DMS79 (cell line): ENCODE data around the gene IL26.

ENCODE experiments used
- DNase-seq: peaks from one replicate; lab custom pipeline; 2025; lab: John Stamatoyannopoulos, UW

The IL26 gene, protein sequence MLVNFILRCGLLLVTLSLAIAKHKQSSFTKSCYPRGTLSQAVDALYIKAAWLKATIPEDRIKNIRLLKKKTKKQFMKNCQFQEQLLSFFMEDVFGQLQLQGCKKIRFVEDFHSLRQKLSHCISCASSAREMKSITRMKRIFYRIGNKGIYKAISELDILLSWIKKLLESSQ

DNA sequence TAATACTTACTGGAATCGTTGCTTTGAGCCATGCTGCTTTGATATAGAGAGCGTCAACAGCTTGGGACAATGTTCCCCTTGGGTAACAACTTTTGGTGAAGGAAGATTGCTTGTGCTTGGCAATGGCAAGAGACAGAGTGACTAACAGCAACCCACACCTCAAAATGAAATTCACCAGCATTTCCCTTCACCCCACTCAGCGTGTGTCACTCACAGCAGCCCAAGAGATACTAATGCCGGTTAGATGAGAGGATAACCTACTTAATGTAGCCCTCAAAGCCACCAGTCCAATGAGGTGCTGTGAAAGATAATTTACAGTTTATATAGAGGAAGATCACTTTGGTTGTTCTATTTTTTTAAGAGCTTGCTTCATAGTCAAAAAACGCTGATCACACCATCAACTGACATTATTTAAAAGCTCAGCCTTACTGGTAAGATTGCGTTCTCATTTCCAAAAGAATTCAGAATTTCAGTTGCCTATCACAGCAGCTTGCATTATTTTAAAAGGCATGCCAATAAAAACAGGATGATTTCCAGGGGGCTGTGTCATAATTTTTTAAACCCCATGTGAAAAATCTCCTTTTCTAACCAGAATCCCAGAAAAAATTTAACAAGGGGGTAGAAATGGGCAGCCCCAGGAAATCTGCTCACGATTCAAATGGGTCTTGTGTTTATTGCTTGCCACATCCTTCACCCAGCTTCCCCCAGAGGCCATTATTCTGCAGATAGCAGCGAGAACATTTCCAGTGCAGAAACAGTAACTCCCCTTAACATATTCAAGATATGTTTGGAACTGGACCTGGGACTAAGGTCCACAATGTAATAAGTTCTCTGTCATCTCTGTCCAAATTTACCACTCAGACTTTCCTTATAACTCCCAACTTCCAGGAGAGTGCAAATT lies at the start of gene IL26:
IL26 (minus strand) TSS at position 235 of the 901 bp plus-strand sequence; CDS start at position 181, 54 bp downstream.
- no peak for DNase-seq

DNA sequence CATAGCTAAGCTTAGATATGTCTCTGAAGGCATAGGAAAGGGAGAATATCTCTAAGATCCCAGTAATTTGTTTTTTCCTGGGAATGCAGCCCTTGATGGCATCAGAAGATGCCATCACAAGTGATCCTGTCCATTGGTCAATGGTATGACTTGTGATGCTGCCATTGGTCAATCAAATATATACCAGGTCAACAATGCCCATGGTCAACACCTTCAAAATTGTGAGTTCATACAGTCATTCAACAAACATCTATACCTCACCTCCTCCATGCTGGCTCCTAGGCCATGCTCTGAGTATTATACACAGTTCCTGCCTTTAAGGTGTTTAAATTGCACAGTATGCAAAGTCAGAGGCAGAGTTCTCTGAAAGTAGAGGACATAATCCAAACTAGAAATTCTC lies 47.1 kb upstream of the IL26 start:
- no peak for DNase-seq

DNA sequence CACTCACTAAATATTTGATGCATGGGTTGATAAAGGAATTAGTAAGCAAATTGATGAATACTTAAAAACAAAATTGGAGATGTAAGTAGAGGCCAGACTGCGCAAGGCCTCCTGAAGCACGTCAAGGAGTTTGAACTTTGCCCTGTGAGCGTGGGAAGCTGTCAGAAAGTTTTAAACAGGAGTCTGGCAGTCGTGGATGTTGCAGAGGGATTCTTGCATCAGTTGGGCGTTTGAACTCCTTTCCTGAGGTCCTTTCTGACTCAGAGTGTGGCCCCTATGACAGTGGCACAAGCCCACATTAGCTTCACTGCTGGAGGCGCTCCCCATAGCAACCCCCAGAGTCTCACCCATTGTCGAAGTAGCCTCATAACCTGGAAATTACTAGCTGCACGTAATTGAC lies 45.7 kb upstream of the IL26 start:
- no peak for DNase-seq

DNA sequence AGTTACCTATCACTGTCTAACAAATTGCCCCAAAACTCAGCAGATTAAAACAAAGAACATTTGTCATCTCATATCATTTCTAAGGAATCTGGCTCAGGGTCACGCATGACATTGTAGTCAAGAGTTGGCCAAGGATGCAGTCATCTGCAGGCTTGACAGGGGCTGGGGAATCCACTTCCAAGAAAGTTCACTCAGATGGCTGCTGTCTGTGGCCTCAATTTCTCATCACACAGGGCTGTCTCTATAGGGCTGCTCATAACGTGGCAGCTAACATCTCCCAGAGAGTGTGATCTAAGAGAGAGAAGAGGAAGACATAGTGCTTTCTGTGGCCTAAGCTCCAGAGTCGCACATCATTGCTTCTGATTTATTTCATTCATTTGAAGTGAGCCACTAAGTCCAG lies 44.7 kb upstream of the IL26 start:
- no peak for DNase-seq

DNA sequence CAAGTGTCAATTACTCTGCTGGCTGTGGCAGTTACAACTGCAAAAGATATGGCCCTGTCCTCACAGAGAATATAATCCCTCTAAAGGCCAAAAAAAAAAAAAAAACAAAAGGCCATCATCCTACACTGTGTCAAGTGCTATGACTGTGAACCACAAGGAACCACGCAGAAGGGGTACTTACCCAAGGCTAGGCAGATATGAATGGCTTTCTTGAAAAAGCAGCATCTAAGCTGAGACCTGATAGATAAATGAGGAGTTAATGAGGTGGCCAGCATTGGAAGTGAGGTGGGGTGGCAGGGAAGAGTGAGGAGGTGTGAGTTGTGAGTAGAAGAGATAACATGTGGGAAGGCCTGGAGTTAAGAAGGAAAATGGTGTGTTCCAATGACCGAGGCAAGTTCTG lies 44.2 kb upstream of the IL26 start:
- no peak for DNase-seq

DNA sequence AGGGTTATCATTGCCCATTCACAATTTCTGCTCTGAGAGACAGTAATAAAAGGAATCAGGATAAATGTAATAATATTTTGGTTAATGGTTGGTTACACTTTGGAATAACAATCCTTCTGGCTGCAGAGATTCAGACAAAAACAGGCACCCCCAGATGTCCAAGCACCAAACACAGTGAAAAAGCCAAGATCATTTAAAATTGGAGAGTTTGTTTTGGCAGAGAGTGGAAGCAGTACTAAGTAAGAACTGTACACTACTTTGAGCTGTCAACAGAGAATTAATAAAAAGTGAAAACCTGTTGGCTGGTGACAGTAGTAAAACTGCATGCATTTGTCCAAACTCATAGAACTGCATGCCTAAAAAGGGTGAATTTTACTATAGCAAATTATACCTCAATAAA lies 43.4 kb upstream of the IL26 start:
- no peak for DNase-seq

DNA sequence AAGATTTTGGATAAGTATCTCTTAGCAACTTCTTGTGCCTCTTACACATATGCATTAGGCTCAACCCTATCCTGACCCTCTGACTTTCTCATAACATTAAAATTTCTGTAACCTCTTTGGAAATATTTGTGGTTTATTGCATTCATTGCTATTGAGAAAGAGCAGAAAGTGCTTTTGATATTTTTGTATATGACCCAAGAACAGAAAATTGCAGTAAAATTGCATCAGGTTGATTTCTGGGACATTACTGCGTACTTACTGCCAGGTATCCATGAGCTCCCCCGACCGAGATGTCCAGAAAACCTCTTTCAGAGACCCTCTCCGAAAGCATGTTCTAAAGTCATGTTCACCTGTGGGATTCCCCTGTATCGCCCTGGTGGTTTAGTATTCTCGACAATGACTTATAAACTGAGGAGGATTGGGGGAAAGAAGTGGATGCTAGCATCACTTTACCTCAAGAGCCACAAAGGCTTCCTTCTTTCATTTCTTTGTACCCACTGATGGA lies 42.3 kb upstream of the IL26 start:
- no peak for DNase-seq

DNA sequence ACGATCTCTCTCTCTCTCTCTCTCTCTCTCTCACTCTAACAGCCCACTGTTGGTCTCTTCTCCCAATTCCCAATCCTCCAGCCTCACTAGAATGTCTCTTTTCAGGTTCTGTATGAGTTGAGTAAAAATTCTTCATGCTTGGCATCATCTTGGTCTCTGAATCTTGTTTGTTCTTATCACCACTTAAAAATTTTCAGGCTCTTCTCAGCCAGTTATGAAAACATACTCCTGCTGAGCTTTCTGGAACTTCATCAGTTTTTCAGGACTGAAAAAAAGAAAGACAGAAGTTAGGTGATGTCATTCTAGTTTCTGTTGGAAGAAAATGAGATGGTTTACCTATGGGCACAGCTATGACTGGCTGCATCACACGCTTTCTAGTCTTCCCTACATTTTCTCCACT lies 39.2 kb upstream of the IL26 start:
- no peak for DNase-seq

DNA sequence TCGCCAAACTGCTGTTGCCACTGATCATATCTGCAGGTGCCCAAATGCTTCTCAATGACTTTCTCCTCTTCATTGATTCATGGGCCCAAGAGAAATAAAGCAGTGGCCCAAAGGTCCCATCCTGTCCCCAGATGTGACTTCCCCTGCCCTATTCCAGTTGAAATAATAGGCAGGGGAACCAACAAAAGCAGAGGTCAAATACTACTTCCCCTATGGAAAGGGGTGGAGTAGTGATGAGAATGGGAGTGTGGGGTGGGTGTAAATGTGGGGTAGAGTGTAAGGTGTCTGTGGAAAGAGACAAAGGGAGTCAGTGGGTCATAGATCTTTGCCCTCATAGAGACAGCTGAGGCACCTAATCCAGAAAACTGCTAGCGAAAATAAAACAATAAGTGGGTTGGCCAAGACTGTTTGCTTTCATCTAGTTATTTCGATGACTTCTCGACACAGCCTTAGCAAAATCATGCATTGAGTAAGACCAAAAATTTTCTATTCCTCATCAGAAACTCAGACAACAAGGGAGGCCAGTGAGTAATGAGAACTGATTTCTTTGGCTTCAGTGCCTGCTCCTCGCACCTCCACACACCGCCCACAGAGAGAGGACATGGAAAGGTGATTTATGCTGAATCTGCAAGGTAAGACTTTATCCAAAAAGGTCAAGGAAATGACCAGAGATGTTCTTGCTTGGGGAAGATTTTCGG lies 38.7 kb upstream of the IL26 start:
- no peak for DNase-seq

DNA sequence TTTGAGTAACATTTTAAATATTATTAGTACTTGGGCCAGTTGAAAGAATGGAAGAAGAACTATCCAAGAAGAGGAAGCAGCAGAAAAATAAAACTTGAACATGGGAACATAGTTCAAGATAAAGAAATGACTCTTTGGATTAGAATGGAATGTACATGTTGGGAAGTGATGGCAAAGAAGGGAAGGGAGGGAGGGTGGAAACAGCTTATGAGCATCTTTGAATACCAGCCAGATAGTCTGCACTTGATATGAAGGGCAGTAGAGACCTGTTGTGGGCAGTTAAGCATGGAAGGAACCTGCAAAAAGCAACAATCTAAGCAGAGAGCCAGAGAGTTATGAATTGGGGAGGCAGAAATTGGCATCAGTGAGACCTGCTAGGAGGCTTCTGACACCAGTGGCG lies 37.8 kb upstream of the IL26 start:
- DNase-seq, result no peak

DNA sequence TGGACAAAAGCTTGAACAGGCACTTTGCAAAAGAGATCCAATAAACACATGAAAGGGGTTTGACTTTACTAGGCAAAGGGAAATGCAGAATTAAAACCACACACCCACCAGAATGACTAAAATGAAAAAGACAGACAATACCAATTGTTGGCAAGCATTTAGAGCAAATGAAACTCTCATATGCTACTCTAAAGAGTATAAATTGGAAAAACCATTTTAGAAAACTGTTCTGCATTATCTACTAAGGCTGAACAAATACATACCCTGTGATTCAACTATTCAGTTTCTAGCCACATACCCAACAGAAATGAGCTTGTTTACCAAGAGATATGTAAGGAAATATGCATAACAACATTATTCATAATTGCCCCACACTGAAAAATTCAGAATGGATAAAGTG lies 36.3 kb upstream of the IL26 start:
- DNase-seq, result no peak

DNA sequence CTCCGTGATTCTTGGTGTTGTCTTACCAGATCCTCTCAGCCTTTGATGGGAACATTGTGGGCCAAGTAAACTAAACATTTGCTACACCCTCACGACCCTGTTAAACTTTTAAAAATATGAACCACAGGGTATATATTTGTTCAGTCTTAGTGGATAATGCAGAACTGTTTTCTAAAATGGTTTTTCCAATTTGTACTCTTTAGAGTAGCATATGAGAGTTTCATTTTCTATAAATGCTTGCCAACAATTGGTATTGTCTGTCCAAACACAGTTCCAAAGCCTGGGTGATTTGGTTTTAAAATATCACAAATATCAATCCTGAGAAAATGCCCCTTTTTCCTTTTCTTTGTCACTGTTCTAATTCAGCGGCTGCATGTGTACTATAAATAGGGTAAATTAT lies 34.5 kb upstream of the IL26 start:
- DNase-seq, result no peak

DNA sequence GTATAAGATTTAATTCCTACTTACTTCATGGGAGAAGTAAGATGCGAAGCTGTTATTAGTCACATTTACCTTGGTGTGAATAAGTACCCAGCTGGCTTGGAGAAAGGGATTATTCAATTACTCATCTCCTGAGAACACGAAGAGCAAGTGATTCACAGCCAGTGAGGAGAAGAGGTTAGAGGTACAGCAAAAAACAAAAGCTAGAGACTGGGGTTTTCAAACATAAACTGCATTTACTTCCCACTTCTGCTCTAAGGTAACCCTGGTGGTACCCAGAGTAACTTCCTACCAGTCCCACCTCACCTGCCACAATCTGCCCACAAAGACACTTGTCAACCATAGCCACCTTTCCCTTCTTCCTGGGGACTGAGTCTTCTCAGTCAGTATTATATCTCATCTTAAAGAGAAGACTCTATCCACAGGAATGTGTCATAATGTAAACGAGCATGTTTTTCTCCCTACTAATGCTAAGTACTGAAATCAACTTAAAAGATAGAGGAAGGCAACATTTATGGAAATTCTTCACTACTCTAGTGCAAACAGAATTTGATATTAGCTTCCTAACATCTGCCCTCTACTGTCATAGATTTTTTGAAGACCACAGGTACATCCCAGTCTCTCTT lies 33.8 kb upstream of the IL26 start:
- DNase-seq, result no peak

DNA sequence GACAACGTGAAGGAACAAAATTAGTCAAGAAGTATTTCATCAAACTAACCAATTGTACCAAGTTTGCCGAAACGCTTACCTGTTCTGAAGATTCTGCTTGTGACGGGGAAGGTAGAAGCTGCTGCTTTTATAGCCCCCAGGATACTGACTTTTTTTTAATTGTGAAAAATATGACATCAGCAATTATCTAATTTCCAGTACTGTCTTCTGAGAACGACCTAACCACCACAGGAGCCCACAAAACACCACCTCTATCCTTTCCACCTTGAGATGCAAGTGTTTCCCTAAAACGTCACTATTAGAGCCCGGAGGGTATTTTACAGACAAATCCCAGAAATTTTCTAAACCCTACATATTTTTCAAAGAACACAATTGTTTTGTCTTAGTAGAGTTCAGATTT lies 27.9 kb upstream of the IL26 start, which contains the start of gene IL22:
IL22 (minus strand) TSS at position 101 of the 400 bp plus-strand sequence. CDS start 156 bp downstream, outside the sequence.
- no peak for DNase-seq

DNA sequence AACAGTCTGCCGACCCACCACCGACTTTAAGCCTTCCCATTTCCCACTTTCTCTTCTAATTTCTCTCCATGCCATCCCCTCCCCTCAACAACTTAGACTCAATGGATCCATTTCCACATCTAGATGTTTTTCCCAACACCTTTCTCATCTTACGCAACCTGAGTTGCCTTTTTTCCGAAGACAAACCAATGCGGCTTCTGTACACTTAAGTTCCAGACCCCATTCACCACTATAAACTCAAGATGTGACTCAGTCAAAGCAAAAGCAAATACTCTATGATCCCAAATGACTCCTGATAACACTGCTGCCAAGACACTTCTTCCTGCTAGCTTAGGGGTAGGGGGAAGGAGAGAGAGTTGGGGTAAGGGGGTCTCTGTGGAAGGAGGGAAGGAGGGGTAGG lies 26.5 kb upstream of the IL26 start:
- no peak for DNase-seq

DNA sequence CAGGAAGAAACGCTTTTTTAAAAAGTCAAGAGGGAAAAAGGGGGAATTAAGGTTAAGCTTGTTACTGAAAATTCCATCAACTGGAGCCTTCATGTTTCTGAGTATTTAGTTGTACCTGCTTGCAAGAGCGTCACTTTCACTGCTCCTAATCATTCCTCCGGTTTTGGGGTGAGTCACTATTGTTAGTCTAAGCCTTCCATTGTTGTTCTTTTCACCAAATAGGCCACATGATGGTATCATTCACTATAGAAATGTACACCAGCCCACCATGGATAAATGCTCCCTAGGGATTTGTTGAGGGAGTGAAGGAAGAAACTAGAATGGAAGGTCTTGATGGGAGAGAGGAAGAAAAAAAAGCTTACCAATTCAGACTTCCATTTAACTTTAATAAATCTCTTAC lies 24.8 kb upstream of the IL26 start:
- no peak for DNase-seq

DNA sequence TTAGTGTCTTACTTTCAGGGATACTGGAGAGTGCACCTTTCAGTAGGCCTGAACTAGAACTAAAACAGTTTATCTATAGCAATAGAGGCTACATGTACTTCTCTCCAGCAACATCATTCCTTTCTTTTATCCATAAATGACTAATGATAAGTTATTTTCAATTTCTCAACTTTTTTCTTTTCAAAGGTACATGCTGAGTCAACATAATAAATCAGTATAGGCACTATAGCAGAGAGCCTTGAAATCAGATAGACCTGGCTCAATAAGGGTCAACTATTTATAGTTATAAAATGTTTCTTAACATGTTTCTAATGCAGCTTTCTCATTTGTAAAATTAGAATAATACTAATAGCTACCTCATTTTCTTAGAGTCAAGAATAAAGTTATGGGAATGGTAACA lies 22.2 kb upstream of the IL26 start:
- DNase-seq, result no peak

DNA sequence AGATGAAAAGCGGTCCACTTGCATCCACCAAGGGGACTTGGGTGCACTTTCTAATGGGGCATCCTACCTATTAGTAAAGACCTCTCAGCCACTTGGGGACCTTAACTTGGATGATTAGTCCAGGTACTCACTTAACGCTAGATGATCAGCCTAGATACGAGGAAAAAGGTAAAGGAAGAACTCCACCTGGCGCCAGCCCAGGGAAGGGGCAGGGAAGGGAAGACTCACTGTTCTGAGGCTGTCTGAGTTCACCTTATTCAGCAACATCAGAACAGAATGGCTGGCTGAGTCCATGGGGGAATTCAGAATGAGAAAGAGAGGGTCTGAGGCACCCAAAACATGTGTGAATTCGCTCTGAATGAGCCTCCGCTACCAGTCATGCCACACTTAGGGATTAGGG lies 20.7 kb upstream of the IL26 start:
- DNase-seq, result no peak

DNA sequence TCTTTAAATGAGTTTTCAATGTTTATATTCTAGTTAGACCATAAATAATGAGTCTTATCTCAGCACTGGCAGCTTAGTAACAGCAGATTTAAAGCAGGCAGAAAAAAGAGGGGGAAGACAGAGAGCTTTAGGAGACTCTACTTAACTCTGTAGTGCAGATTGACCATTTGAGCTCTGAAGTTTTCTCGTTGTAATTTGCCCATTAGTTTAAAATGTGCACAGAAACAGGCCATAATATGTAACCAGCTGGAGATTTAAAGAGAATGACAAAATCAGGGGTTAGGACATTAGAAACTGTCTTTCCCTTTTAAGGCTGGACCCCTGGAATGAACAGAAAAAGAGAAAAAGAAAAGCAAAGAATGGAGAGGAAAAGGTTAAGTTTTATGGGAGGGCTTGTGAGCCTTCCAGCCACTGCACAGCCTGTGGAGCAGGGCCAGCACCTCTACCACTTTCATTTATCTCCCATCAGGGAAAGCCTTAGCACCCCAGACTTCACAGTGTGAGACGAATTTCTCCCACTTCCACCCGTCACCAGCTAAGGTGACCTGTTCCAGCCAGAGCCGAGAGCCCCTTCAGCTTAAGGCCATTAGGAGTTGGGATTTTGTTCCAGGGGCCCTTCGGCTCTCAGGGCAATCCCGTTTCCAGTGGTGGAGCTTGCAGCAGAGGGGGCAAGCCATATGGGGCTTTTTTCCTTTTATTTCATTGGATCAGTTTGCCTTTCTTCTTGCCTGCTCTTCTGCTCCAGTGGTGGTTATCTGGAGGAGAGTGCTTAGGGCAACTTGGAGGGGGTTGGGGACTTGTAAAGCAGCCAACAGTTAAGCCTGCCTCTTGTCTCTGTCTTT lies 19.8 kb upstream of the IL26 start:
- no peak for DNase-seq

DNA sequence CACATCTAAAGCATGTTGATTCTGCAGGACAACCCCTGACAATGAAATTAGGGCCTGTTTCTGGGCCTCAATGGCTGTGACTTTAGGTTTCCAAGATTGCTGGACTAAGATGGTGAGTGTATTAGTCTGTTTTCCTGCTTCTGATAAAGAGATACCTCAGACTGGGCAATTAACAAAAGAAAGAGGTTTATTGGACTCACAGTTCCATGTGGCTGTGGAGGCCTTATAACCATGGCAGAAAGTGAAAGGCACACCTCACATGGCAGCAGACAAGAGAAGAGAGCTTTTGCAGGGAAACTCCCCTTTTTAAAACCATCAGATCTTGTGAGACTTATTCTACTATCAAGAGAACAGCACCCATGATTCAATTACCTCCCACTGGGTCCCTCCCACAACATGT lies 17.2 kb upstream of the IL26 start:
- no peak for DNase-seq

DNA sequence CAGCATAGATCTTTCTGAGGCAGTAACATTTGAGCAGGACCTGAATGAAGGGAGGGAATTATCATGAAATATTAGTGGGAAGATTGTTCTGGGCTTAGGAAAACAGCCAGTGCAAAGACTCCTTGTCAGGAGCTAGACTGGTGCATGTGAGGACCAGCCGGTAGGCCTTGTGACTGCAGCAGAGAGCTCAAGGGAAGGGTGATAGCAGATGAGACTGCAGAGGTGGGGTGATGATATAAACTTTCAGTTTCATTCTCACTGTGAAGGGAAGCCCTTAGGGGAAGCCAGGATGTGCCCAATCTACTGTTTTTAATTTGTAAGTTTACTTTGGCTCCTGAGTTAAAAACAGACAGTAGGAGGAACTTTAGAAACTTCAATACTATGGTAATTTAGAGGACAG lies 15.4 kb upstream of the IL26 start:
- DNase-seq, result no peak
